Kasumi-1 (cell line): ENCODE measurements around the gene CLNS1A.
"Not testable (repeated sequence)": the region's sequence is repeated elsewhere in the genome, so short reads cannot be mapped to it uniquely, and the experiment has no call there.

Experiments
- DNase-seq, 2 experiments: peaks; one replicate each; lab custom pipeline; 2025; lab: John Stamatoyannopoulos, UW

CLNS1A gene

DNA sequence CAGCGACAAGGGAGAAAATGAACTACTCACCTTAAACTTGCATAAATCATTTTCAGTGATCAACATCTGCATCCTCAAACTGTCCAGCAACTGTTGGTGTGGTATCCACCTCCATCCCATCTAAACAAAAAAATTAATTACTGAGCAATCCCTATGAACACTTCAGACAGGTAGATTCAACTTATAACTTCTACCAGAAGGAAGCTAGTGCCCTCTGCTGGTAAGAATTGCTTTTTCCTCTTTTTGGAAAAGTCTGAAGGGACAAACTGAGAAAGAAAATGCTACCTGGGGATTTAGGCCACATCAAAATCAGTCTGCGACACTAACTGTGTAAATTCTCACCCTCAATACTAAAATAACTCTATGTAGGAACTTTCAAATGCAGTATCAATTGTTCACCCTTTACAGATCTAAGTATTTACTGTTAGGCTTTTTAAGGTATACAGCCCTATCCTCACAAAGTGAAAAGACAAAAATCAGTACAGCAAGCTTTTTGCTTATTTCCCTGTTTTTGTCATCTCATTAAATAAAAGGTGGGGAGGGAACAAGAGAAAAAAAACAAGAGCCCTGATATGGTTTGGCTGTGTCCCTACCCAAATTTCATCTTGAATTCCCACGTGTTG, 17.9 kb downstream of the CLNS1A start:
- DNase-seq: peak; percentile 56 to 58

DNA sequence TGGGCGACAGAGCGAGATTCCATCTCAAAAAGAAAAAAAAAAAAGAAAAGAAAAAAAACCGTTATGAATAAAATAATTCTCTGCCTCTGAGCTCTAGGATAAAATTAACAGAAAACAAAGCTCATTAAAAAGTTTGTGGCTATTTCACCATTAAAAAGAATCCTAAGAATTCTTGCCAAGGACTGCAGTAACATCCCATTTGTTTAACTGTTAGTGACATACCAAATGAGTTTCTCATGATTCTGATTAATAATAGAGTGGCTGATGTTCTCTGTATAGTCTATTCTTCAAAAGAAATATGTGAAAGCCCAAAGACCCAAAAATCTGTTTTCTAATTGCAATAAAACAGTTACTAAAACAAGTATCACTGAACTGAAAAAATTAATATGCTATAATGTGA, 19.7 kb downstream of the CLNS1A start:
- DNase-seq: no peak

DNA sequence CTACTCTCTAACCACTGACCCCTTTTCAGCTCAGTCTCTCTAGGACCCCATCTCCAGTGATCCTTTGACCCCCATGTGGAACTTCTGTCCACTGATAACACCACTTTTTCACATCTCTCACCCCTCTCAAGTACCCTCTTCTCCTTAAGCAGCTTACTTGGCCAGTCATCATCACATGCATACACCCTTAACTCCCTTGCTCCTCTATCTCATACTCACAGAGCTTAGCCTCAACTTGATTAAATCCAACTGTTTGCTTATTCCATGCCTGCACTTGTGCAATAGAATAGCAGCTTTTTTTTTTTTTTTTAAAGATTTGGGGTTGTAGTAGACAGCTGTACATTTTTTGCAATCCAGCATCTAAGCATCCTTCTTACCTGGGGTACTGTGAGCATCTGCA, 25.7 kb downstream of the CLNS1A start:
- DNase-seq: no peak

DNA sequence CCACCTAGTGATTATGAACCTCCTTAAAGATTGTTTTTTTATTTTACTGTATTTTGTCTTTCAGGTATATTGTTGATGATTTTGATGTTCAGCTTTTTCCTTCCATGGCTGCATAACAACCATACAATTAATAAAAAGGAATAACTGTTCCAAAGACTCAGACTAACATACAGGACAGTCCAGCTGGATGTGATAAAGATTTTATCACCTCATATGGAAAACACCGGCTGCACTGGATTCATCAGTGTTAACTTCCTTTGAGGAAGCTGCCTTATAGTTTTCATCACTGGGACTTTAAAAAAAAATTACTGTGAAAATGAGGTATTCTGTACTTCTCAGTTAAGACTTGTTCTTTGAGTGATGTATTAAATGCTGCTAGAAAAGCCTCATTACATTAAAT, 28.4 kb downstream of the CLNS1A start:
- no peak for DNase-seq

DNA sequence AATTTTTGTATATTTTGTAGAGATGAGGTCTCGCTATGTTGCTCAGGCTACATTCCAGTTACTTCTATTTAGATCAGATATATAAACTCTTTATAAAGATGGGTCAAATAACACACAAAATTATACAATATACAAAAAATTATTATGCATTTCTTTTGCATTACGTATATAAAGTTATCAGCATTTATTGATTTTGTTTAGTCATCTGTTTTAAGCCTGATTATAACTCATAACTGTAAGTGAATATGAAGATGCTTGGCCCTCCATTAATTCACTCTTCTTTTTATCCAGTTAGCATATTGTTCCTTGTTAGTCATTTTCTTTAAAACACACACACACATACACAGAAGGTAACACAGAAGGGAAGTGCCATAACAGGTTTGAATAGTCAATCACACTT, 33.3 kb downstream of the CLNS1A start:
- DNase-seq: no peak

DNA sequence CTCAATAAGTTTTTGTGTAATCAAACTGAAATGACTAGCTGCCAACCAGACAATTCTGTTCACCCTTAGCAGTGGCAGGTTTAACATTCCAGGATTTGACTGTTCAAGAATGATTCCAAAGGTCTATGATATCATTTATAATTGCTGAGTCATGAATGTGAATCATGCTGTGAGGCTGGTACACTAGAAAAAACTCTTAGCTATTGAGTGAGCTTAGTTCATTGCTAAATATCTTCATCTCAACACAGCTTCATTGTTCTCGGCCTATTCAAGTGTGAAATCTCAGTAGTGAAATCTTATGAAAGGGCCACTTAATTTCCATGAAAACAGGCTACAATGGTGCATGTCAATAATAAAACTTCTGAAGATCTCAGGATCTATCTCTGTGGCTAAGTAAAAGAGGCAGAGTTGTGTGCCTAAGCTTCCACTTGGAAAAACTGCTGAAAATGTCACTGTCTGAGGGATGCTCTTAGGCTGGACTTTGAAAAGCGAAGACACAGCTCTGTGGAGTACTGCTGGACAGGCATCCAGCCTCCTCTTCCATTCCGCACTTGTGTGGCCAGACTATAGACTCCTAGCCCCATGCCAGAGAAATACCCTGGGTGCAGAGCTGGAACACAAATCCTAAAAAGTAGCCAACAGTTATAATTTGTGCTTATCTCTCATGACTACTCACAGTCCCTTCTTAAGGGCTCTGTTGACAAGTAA, 35.1 kb downstream of the CLNS1A start:
- no peak for DNase-seq

DNA sequence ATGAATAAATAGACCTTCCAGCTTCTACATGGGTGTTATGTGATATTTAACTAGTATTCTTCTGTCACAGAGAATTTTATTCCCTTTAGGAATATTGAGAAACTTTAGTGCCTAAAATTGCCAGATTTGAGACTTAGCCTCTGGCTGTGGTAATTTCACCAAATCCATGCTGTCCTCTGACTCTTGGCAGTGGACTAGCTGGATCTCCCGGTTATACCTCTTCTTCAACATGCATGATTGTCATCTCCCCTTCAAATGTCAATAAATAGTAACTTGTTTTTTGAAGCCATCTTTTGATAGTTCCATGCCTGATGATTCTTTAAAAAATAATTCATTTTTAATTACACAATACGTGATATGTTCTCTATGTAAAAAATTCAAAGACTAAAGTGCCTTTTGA, 39.4 kb downstream of the CLNS1A start:
- no peak for DNase-seq

DNA sequence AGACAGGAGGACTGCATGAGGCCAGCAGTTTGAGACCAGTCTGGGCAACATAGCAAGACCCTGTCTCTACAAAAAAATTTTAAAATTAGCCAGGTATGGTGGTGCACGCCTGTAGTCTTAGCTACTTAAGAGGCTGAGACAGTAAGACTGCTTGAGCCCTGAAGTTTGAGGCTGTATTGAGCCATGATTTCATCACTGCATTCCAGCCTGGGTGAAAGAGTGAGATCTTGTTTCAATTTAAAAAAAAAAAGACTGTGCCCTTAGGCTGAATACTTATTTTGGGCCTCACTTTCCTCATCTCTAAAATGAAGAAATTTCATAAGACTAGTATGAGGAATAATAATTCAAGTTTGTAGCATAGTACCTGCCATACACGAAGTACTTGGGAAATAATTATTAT, 41.0 kb downstream of the CLNS1A start:
- DNase-seq: no peak

DNA sequence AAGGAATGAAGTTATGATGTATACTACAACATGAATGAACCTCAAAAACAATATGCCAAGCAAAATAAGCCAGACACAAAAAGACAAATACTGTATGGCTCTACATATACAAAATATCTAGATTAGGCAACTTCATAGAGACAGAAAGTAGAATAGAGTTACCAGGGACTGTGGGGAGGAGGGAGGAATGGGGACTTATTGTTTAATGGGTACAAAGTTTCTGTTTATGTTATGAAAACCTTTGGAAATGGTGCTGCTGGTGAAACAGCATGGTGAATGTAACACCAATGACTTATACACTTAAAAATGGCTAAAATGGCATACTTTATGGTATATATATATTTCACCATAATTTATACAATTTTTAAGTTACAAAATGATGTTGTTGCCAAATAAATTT, 43.7 kb downstream of the CLNS1A start:
- DNase-seq: no peak

DNA sequence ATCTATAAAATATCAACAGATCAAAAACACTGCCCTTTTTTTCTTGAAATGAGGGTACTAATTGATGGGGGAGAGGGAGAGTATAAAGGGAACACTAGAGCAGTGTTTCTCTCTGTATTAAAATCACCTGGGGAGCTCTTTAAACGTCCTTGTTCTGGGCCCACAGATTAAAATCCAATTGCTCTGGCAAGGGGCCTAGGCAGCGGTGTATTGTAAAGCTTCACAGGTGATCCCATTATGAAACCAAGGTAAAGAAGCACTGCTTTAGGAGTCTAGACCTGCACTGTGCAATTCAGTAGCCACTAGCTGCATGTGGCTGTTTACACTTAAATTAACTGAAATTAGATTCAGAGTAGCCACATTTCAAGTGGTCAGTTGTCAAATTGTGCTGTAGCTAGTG, 44.9 kb downstream of the CLNS1A start:
- DNase-seq: no peak

DNA sequence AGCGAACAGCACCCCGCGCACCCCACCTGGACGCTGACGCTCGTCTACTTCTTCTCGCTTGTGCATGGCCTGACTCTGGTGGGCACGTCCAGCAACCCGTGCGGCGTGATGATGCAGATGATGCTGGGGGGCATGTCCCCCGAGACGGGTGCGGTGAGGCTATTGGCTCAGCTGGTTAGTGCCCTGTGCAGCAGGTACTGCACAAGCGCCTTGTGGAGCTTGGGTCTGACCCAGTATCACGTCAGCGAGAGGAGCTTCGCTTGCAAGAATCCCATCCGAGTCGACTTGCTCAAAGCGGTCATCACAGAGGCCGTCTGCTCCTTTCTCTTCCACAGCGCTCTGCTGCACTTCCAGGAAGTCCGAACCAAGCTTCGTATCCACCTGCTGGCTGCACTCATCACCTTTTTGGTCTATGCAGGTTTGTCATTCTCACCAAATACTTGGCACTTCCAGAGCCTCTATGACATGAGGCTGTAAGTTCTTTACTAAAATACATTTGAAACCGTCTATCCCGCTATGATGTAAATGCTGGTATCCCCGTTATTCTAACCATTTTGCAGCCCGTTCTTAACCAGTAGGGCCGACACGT, 47.3 kb downstream of the CLNS1A start:
- no peak for DNase-seq

DNA sequence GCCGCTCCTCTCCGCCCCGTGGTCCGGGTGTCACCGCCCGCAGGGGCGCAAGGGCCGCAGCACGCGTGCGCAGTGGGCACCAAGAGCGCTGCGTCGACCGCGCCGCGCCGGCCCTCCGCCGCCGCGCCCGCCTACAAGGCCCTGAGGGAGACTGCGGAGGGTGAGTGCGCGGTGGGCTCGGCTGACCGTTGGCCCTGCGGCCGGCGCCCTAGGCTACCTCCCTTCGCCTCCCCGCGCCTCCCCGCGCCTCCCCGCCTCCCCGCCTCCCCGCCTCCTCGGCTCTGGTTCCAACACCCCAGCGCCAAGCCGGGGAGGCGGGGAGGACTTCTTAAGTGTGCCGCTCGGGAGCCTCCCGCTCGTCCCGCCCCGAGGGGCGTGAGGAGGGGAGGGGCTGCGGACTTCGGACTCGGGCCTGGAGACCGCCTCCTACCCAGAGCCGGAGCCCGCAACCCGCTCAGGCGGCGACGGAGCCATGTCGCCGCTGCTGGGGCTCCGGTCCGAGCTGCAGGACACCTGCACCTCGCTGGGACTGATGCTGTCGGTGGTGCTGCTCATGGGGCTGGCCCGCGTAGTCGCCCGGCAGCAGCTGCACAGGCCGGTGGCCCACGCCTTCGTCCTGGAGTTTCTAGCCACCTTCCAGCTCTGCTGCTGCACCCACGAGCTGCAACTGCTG, 47.9 kb downstream of the CLNS1A start, which contains the start of gene AQP11:
Gene AQP11, plus strand, starts transcription at position 433 of the 673 bp plus-strand sequence. Its CDS starts 40 bp downstream, at position 473.
- DNase-seq: peak; percentile 72 to 75

DNA sequence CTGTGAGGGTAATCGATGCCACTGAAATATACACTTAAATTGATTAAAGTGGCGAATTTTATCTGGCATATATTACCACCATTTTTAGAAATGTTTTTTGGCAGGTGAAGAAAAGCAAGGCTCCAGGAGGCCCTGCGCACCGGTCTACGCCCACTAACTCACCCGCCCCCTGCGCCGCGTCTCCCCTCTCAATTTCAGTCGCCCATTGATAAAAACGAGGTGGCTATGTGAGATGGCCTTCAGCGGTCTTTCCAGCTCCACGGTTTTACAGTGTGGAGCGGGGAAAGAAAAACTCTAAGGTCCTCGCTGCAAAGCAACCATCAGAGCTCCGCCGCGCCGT, 48.4 kb downstream of the CLNS1A start:
- DNase-seq: peak in 1 of 2 experiments; percentile 70

DNA sequence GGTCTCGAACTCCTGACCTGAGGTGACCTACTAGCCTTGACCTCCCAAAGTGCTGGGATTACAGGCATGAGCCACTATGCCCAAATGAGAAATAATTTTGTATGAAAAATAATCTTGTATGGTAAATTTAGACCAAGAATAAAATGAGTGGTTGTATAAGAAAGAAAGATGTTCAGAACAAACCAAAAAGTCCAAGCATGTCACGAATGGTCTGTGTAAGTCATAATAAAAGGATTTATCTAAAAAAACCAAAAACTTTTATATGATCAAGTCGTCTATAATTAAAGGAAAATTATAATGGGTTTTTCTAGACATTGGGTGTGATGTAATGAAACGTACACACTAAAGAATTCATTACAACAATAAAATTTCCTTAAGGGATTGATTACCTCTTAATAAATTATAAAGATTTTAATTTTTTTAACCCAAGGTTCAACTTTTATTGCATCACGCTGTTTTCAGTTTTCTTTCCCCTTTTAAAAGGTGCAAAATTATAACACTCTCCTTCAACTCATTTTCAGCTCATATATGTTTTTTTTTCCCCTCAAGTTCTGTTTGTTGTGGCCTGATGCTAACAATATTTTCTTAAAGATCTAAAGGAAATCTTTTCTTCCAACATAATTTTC, 56.8 kb downstream of the CLNS1A start:
- DNase-seq: peak; percentile 5 to 30

DNA sequence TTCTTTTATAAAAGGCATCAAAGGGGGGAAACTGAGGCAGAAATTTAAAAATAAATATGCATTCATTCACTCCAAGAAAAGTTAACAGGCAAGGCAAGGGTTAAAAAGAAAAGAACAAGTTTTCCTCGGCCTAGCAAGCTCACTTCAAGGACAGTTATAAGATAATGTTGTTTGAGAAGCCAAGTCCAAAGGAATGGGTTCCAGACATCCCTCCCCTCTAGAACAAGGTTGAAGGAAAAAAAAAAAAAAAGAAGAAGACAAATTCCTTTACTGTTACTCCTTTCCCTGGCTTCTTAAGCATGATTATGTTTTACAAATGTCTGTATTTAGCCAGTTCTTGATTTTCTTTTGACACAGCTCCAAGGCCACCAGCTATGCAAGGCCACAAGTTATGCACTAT, 62.2 kb downstream of the CLNS1A start:
- DNase-seq: not testable (repeated sequence)

DNA sequence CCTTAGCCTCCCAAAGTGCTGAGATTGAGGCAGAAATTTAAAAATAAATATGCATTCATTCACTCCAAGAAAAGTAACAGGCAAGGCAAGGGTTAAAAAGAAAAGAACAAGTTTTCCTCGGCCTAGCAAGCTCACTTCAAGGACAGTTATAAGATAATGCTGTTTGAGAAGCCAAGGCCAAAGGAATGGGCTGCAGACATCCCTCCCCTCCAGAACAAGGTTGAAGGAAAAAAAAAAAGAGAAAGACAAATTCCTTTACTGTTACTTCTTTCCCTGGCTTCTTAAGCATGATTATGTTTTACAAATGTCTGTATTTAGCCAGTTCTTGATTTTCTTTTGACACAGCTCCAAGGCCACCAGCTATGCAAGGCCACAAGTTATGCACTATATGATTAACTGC, 66.7 kb downstream of the CLNS1A start:
- not testable (repeated sequence) for DNase-seq

DNA sequence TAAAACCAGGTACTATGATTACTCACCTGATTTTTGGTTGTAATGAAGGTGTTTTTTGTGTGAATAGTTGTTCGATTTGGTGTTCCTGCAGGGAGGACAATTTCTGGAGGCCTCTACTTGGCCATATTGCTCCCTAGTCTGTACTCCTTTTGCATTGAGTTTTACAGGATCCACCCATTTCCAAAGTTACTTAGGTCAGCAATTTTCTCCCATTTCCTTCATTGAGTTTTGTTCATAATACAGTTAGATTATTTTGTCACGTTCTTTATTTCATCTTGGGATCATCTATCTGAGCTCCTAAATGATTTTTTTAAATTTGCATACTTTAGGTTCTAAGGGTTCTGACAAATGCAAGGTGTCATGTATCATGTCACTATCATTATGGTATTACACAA, 67.9 kb downstream of the CLNS1A start:
- no peak for DNase-seq

DNA sequence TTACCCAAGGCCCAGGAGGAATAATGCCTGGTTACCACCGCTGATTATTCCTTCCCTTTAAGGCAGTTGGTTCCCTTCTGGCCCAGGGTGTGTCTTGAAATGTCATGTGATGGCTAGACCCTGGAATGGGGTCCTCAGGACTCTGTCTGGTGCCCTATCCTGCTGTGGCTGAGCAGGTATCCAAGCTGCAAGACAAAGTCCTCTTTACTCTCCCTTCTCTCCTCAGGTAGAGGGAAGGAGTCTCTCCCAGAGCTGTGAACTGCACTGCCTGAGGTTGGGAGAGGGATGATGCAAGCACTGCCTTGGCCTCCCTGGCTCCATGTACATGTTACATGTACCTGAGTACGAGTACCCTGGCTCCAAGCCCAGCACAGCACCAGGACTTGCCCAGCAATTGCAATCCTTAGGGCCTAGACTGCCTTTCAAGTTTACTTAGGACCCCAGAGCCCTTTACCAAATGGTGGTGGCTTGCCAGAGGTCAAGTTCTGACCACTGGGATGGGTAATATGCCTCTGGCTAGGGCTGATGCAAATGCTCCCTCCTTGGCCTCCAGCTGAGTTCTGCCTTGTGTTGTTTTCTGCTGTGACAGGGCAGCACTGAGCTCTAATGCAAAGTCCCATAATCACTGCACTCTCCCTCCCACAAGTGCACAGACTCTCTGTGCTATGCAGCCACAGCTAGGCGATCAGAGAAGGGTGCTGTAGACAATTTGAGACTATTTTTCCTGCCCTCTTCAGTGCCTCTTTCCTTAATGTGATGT, 68.5 kb downstream of the CLNS1A start:
- no peak for DNase-seq

DNA sequence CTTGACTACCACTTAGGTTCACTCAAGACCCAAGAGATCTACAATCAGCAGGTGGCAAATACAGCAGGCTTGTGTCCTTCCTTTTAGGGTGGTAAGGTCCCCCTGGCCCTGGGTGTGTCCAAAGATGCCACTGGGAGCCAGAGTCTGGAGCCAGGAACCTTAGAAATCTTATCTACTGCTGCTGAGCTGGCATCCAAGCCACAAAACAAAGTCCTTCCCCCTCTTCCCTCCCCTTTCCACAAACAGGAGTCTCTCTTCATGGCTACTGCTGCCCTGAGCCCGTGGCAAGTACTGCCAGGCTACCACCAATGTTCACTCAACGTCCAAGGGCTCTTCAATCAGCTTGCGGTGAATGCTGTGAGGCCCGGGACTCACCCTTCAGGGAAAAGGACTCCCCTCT, 69.3 kb downstream of the CLNS1A start:
- no peak for DNase-seq
